Karpas-422 (cell line): ENCODE results near the gene AMBN. TPM values are rescaled to one million over a fixed set of nuclear protein-coding genes. Genes with fewer than 3 reads are reported as not detected.

Experiments
- DNase-seq: peaks from one replicate; pipeline ENCODE4 v3.0.0-alpha.2; 2015
- H2AFZ ChIP-seq: fragments of 200-600 bp; sonication (generic); 2 replicates; pipeline ENCODE4 v1.6.1; 2014; ENCODE audit warnings: antibody characterized with exemption, low read length, mixed read lengths
- H3K27ac ChIP-seq: fragments of 200-600 bp; sonication (generic); 2 replicates; pipeline ENCODE4 v1.5.1; 2014; ENCODE audit warnings: mild to moderate bottlenecking, low read length, moderate library complexity
- H3K27me3 ChIP-seq: fragments of 200-600 bp; sonication (generic); 2 replicates; pipeline ENCODE4 v1.6.1; 2014; ENCODE audit warnings: low read length, mixed read lengths
- H3K36me3 ChIP-seq: fragments of 200-600 bp; sonication (generic); 2 replicates; pipeline ENCODE4 v1.6.1; 2014; ENCODE audit warnings: low read length, mixed read lengths; ENCODE audit not compliant: insufficient read depth
- H3K4me1 ChIP-seq: fragments of 200-600 bp; sonication (generic); 2 replicates; pipeline ENCODE4 v1.6.1; 2014; ENCODE audit warnings: mild to moderate bottlenecking, low read length, mixed read lengths
- H3K4me2 ChIP-seq: fragments of 200-600 bp; sonication (generic); 2 replicates; pipeline ENCODE4 v1.6.1; 2014; ENCODE audit warnings: low read length, low read depth, mild to moderate bottlenecking; ENCODE audit not compliant: poor library complexity, severe bottlenecking
- H3K4me3 ChIP-seq: fragments of 200-600 bp; sonication (generic); 2 replicates; pipeline ENCODE4 v1.5.1; 2014; ENCODE audit warnings: mild to moderate bottlenecking, antibody characterized with exemption, low read length, mixed read lengths
- H3K79me2 ChIP-seq: fragments of 200-600 bp; sonication (generic); 2 replicates; pipeline ENCODE4 v1.6.1; 2014; ENCODE audit warnings: mild to moderate bottlenecking, low read length, mixed read lengths
- H3K9ac ChIP-seq: fragments of 200-600 bp; sonication (generic); 2 replicates; pipeline ENCODE4 v1.6.0; 2014; ENCODE audit warnings: low read length
- H3K9me2 ChIP-seq: fragments of 200-600 bp; sonication (generic), shearing (Covaris generic); replicated peaks from 2 replicates; pipeline ENCODE4 v1.6.0; 2014; ENCODE audit warnings: mild to moderate bottlenecking, low read length, moderate library complexity; ENCODE audit not compliant: insufficient read depth
- H3K9me3 ChIP-seq: fragments of 300-700, 200-600 bp; sonication (generic); 2 replicates; pipeline ENCODE4 v1.6.1; 2014; ENCODE audit warnings: low read length, mixed read lengths
- H4K20me1 ChIP-seq: fragments of 200-600 bp; sonication (generic); 2 replicates; pipeline ENCODE4 v1.6.1; 2014; ENCODE audit warnings: mild to moderate bottlenecking, antibody characterized with exemption, low read length, low read depth; ENCODE audit not compliant: insufficient read depth
- total RNA-seq: library from RNA; depleted of rRNA; stranded (reverse); fragments of >200 nt; shearing (Covaris generic); gene quantifications from 2 replicates; pipeline ENCODE4 v1.2.3, GENCODE V29; 2014; ENCODE audit warnings: low replicate concordance

Gene AMBN
- total RNA-seq, 1 experiment from 2014 or later, result not detected

DNA sequence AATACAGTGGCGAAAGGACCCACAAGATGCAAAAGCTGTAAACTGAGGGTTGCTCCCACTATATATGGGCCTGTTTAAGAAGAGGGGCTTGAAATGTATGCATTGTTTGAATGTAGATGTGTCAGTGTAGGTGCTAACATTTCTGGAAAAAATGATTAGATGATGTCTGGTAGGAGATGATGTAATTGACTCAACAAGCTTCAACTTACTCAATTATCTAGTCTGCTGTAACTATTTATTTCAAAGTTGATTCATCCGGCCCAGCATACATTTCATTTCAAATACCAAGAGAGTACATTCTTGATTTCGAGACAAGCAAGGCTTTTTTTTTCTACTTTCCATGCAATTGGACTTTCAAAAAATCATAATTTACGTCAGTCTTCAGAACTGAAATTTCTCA lies 27.2 kb downstream of the AMBN start:
- no peaks in the 10 kb centered on the region for H3K79me2 ChIP-seq
- no peaks in the 10 kb centered on the region for H4K20me1 ChIP-seq
- H3K36me3 ChIP-seq, result no peaks in the 10 kb centered on the region
- H3K9me2 ChIP-seq, result 0 out of 2 replicates have a peak, but pooled peaks cover 4% of the 10 kb centered on the region
- no peak overlapping the region for H3K4me2 ChIP-seq
- no peaks in the 10 kb centered on the region for H3K4me1 ChIP-seq
- no peak overlapping the region for H3K9ac ChIP-seq
- H3K27me3 ChIP-seq, result no peaks in the 10 kb centered on the region
- no peaks in the 10 kb centered on the region for H3K9me3 ChIP-seq
- no peak for DNase-seq
- H2AFZ ChIP-seq, result no peak overlapping the region
- H3K4me3 ChIP-seq, result no peak overlapping the region
- no peak overlapping the region for H3K27ac ChIP-seq

DNA sequence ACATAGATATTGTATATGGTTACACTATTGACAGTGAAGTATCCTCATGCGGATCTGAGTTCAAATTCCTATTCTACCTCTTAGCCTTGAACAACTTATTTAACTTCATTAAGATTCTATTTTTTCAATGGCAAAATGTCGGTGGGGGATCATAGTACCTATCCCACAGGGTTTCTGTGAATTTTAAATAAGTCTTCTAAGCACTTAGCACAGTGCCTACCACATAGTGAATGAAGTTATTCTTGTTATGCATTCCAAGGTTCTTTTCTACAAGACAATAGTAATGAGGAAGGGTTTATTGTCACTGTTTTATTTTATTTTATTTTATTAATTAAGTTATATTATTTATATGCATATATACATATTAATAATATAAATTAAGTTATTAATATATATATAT lies 27.7 kb downstream of the AMBN start:
- H3K9me3 ChIP-seq, result no peaks in the 10 kb centered on the region
- H3K27me3 ChIP-seq, result no peaks in the 10 kb centered on the region

DNA sequence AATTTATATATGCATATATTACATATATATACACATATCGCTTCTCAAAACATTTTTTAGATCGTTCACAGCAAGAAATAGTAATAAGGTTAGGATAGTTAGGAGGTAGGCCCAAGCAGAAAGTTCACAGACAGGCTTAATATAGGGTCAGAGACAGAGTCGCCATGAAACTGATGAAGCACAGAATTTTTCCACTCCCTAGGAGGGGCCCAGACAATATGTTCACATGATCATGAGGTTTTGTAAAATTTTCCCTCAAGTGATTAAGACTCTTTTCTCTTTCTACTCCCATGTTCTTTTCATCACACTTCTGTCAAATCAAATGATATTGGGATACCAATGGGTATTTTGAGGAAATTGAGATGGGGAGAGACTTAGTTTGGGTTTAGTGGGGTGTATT lies 31.3 kb downstream of the AMBN start:
- no peaks in the 10 kb centered on the region for H3K27me3 ChIP-seq
- no peak overlapping the region for H2AFZ ChIP-seq
- no peaks in the 10 kb centered on the region for H3K36me3 ChIP-seq
- H3K9me2 ChIP-seq, result 0 out of 2 replicates have a peak, but pooled peaks cover 4% of the 10 kb centered on the region
- H3K9ac ChIP-seq, result no peak overlapping the region
- H3K4me1 ChIP-seq, result no peaks in the 10 kb centered on the region
- no peaks in the 10 kb centered on the region for H3K9me3 ChIP-seq
- no peak overlapping the region for H3K4me2 ChIP-seq
- no peaks in the 10 kb centered on the region for H3K79me2 ChIP-seq
- no peak overlapping the region for H3K27ac ChIP-seq
- no peaks in the 10 kb centered on the region for H4K20me1 ChIP-seq
- DNase-seq, result no peak
- no peak overlapping the region for H3K4me3 ChIP-seq

More for the DNA sequence above, 27.7 kb downstream of the AMBN start:
- Histone ChIP-seq H2AFZ (no peak overlapping the region), H3K79me2 (no peaks in the 10 kb centered on the region), H4K20me1 (no peaks in the 10 kb centered on the region), H3K4me1 (no peaks in the 10 kb centered on the region), H3K9me2 (0 out of 2 replicates have a peak, but pooled peaks cover 4% of the 10 kb centered on the region), H3K36me3 (no peaks in the 10 kb centered on the region), H3K27ac (no peak overlapping the region), H3K4me2 (no peak overlapping the region), H3K9ac (no peak overlapping the region), H3K4me3 (no peak overlapping the region)
- no peak for DNase-seq

DNA sequence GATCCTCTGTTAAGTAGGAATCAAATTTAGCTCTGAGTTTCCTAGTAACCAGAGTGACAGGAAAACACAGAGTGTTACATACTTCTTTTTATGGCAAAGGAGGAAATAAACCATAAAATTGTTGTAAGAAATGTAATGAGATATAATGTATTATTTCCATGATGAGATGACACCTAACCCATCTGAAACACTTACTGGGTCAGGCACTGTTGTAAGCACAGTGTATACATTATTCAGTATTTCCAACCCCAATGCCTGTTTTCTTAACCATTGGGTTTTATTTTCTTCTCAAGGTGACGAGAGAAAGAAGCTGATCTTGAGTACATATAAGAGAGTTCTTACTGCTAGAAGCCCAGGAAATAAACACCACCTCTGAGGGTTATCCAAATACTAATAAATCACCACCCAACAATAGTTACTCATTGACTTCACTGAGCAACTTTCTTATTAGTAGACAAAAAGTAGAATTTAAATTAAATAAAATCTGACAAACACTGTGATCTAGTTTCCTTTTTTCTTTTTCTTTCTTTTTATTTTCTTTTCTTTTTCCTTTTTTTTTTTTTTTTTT lies 32.3 kb downstream of the AMBN start:
- Histone ChIP-seq H3K4me2 (no peak overlapping the region), H3K36me3 (no peaks in the 10 kb centered on the region), H4K20me1 (no peaks in the 10 kb centered on the region), H3K4me1 (no peaks in the 10 kb centered on the region), H3K9me3 (no peaks in the 10 kb centered on the region), H3K27ac (no peak overlapping the region), H3K4me3 (no peak overlapping the region), H3K9ac (no peak overlapping the region), H3K9me2 (0 out of 2 replicates have a peak, but pooled peaks cover 4% of the 10 kb centered on the region), H2AFZ (no peak overlapping the region), H3K27me3 (no peaks in the 10 kb centered on the region), H3K79me2 (no peaks in the 10 kb centered on the region)
- DNase-seq, result no peak

DNA sequence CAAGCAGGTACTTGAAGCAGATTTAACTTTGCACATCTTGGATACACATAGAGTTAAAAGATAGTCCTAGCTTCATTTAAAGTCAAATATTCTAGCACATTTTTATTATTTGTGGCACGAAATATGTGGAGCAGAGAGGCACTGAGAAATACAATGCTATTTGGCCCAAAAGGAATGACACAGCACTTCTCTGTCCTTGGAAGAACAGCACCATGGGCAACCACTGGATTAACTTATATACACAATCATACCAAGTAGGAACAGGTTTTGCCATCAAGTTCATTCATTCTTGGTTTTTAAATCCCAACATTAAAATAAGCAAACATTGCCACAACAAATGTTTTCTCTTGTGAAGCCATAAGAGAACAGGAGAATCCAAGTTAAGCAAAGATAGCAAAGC lies 35.6 kb downstream of the AMBN start:
- Histone ChIP-seq H3K4me2 (no peak overlapping the region), H3K4me1 (no peaks in the 10 kb centered on the region; the same call in 1 of the 2 replicates), H2AFZ (no peak overlapping the region), H3K27me3 (no peaks in the 10 kb centered on the region), H3K79me2 (no peaks in the 10 kb centered on the region), H3K9me3 (no peaks in the 10 kb centered on the region), H3K27ac (no peak overlapping the region), H3K9me2 (no peaks in the 10 kb centered on the region), H3K4me3 (no peak overlapping the region), H3K9ac (no peak overlapping the region), H4K20me1 (no peaks in the 10 kb centered on the region), H3K36me3 (no peaks in the 10 kb centered on the region)
- DNase-seq, result no peak

DNA sequence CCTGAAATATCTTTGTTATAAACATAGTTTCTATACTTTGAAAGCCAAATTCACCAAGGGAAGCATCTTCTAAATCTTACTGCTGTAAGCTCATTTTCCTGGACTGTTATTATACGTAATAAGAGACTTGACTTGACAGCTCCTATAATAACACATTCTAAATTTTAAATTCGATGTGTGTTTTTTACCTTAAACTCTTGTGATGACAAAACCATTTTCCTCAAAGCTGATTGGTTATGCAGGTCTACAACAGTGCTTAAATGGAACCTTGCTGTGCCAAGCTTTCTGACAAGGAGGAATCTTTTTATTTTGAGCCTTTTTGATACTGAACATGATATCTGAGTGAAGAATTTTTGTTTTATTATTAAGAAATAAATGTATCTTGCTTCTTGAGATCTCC lies 36.4 kb downstream of the AMBN start, which contains the start of gene ENAM:
Gene ENAM, plus strand, starts transcription at position 301 of the 400 bp plus-strand sequence. CDS start 757 bp downstream, outside the sequence.
- DNase-seq, result no peak
- Histone ChIP-seq H3K79me2 (no peaks in the 10 kb centered on the region), H3K9ac (no peak within 1 kb of the TSS), H3K4me2 (no peak within 1 kb of the TSS), H3K27me3 (no peaks in the 10 kb centered on the region), H2AFZ (no peak within 1 kb of the TSS), H3K4me1 (no peaks in the 10 kb centered on the region; the same call in 1 of the 2 replicates), H3K9me2 (no peaks in the 10 kb centered on the region), H3K27ac (no peak within 1 kb of the TSS), H3K9me3 (no peaks in the 10 kb centered on the region), H3K4me3 (no peak within 1 kb of the TSS), H4K20me1 (no peaks in the 10 kb centered on the region), H3K36me3 (no peaks in the 10 kb centered on the region)

DNA sequence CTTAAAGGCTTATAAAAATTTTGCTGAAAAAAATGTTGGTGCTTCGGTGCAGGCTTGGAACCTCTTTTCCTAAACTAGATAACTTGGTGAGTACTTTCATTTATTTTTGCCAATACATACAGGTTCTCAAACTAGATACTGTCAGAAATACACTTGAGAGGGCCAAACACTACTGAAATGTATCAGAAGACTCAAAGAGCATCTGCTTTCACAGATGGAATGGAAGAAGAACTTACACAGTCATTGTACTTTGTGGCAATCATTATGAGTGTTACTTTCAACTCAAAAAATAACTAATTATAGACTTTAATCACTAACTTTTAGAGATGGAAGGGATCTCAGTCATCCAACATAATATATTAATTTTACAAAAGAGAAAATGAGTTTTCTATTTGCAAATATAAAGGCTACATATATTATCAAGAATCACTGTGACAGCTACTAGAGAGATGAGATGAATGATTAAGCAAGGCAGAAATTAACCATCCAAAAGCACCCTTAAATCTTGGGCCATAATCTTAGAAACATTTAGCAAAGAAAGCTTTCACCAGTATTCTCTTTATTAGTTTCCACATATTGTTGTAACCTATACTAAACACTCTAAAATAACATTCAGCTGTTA lies 37.5 kb downstream of the AMBN start:
- Histone ChIP-seq H3K27me3 (no peaks in the 10 kb centered on the region), H3K9ac (no peak overlapping the region), H3K9me2 (no peaks in the 10 kb centered on the region), H2AFZ (no peak overlapping the region), H3K9me3 (no peaks in the 10 kb centered on the region), H3K4me3 (no peak overlapping the region), H3K79me2 (no peaks in the 10 kb centered on the region), H3K27ac (no peak overlapping the region), H3K4me2 (no peak overlapping the region), H4K20me1 (no peaks in the 10 kb centered on the region), H3K4me1 (no peaks in the 10 kb centered on the region; the same call in 1 of the 2 replicates), H3K36me3 (no peaks in the 10 kb centered on the region)
- DNase-seq, result no peak

DNA sequence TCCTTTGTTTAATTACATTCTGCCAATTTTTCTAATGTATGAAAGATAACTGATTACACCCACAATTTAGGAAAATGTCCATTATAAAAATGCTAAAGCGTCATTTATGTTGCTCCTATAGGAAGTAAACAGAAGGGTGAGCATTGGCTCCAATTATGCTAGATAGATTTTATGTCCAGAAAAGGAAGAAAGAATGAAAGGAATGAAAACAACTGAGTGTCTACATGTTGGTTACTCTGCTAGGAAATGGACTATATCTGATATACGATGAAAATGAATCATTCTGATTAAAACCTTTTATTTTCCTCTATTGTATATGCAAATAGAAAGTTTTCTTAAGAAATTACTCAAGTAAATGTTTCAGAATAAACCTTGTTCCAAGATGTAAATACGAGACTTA lies 38.1 kb downstream of the AMBN start:
- Histone ChIP-seq H3K27me3 (no peaks in the 10 kb centered on the region), H4K20me1 (no peaks in the 10 kb centered on the region), H3K9me2 (no peaks in the 10 kb centered on the region), H3K9me3 (no peaks in the 10 kb centered on the region), H3K4me3 (no peak overlapping the region), H3K79me2 (no peaks in the 10 kb centered on the region), H3K9ac (no peak overlapping the region), H3K4me1 (no peaks in the 10 kb centered on the region; the same call in 1 of the 2 replicates), H3K4me2 (no peak overlapping the region), H3K27ac (no peak overlapping the region), H3K36me3 (no peaks in the 10 kb centered on the region), H2AFZ (no peak overlapping the region)
- no peak for DNase-seq
